K562 (cell line): Measurements from ENCODE around the gene FNDC11.

Experiments used
- E2F5 ChIP-seq: sonication (generic); formaldehyde crosslinking; IDR thresholded peaks from 2 replicates; pipeline ENCODE4 v1.8.0; 2022; ENCODE audit warnings: mild to moderate bottlenecking, missing genetic modification reagents
- HMG20A ChIP-seq: fragments of 450-650 bp; formaldehyde crosslinking; conservative IDR thresholded peaks from 2 replicates; pipeline ENCODE4 v1.4.0; 2020; ENCODE audit warnings: mild to moderate bottlenecking, mixed read lengths
- POLR2A ChIP-seq: fragments of 450-650 bp; conservative IDR thresholded peaks from 2 replicates; pipeline ENCODE4 v1.6.1; 2016
- SMAD4 ChIP-seq: fragments of 250-450 bp; sonication (Bioruptor Pico); conservative IDR thresholded peaks from 2 replicates; pipeline ENCODE4 v1.8.0; 2021; ENCODE audit warnings: inconsistent platforms, mild to moderate bottlenecking, moderate library complexity
- U2AF2 ChIP-seq: fragments of 200-400 bp; formaldehyde crosslinking; optimal IDR thresholded peaks from 2 replicates; pipeline ENCODE3; 2017; ENCODE audit warnings: low read depth, mild to moderate bottlenecking, low read length
- ZNF512 ChIP-seq: IDR thresholded peaks from 2 replicates; pipeline ENCODE4 v1.6.1; 2016; ENCODE audit warnings: missing genetic modification characterization, missing compliant biosample characterization

GRCh38 chr20:63560856-63561609 lies 7.1 kb downstream of the FNDC11 start:
- TF ChIP-seq POLR2A (no peak), E2F5 (CRISPR knock-in tag) (no peak), ZNF512 (tag) (no peak), U2AF2 (no peak), SMAD4 (CRISPR knock-in tag) (no peak), HMG20A (no peak)
